ENCODE measurements around the gene RITA1. TPM values are rescaled to one million over a fixed set of nuclear protein-coding genes. Genes with fewer than 3 reads are reported as not detected.

Gene RITA1
- total and polyA plus RNA-seq, 2 donors (not counting 3 experiments of a cell fraction or from before 2014, with no cell fraction given): 20.7 to 21.3 TPM

- BruUV-seq (replicated peaks): no TSS peak
- no peaks in the 10 kb centered on the region for H4K20me1 ChIP-seq (replicated peaks; ENCODE audit: control insufficient read depth, extremely low read depth, insufficient read depth, low read length)
- dilution Hi-C loops (cut with MboI; ENCODE audit: extremely low pct_ligation_motif_present, low sequenced_read_pairs) (no loop called here), intact Hi-C loops (cut with micrococcal nuclease) (no loop called here)
- TF ChIP-seq FOS (IDR thresholded peaks at IDR 0.05; ENCODE audit: borderline replicate concordance, insufficient read depth, low read length) (no peak), POLR2AphosphoS5 (IDR thresholded peaks at IDR 0.05; ENCODE audit: insufficient read depth, low read depth, low read length) (no peak), EZH2 (IDR thresholded peaks at IDR 0.05; ENCODE audit: borderline replicate concordance, low read depth, low read length, severe bottlenecking) (no peak), MYC (IDR thresholded peaks at IDR 0.05; ENCODE audit: low read depth, low read length) (no peak), POLR2A (IDR thresholded peaks at IDR 0.05; ENCODE audit: low read depth, low read length) (no peak), CTCF (IDR thresholded peaks at IDR 0.05; ENCODE audit: extremely low read depth in 1 of 2, insufficient read depth in 1 of 2, low read depth in 1 of 2, low read length in 2 of 2) (no peak), JUN (IDR thresholded peaks at IDR 0.05; ENCODE audit: borderline replicate concordance, insufficient read depth, insufficient read length, low read depth) (no peak), MAX (IDR thresholded peaks at IDR 0.05; ENCODE audit: insufficient read depth, insufficient read length) (no peak), GATA2 (IDR thresholded peaks at IDR 0.05; ENCODE audit: insufficient read depth, insufficient read length, low read depth, low read length) (no peak)
- POLR2A ChIA-PET: no interaction called here
- DNase-seq (ENCODE audit: low read depth, low spot score) (no peak), FAIRE-seq (no peak)
- H3K9me1 ChIP-seq (replicated peaks; ENCODE audit: control insufficient read depth, extremely low read depth, insufficient read depth, low read length): no peaks in the 10 kb centered on the region
- peaks cover 0 to 2% of the 10 kb centered on the region in 2 experiments for H3K27me3 ChIP-seq (ENCODE audit: control insufficient read depth in 2 of 2, insufficient read depth in 2 of 2, low read length in 2 of 2)
- H3K9ac ChIP-seq (replicated peaks; ENCODE audit: extremely low read depth, insufficient read depth, low read length): no peak overlapping the region
- no peaks in the 10 kb centered on the region for H3K79me2 ChIP-seq (ENCODE audit: control insufficient read depth, insufficient read depth, low read length)
- no peaks in the 10 kb centered on the region for H3K9me3 ChIP-seq (replicated peaks; ENCODE audit: control insufficient read depth, insufficient read depth, low read length)
- H3K4me1 ChIP-seq (ENCODE audit: control insufficient read depth, extremely low read depth, insufficient read depth, low read length): no peaks in the 10 kb centered on the region
- H3K4me3 ChIP-seq (replicated peaks in 1 of 3; ENCODE audit: insufficient read depth in 1 of 3, low read depth in 1 of 3, low read length in 3 of 3): no peak overlapping the region
- no peaks in the 10 kb centered on the region for H3K36me3 ChIP-seq (ENCODE audit: control insufficient read depth in 2 of 2, extremely low read depth in 1 of 2, insufficient read depth in 2 of 2, low read length in 2 of 2)
- no peak overlapping the region for H3K27ac ChIP-seq (ENCODE audit: insufficient read depth, low read depth, low read length)
- CTCF ChIA-PET: no interaction called here
- no peak overlapping the region for H2AFZ ChIP-seq (ENCODE audit: low read depth, low read length)
- H3K4me2 ChIP-seq (ENCODE audit: insufficient read depth, low read length): no peak overlapping the region
These were observed 42.6 kb upstream of the RITA1 start for GRCh38 chr12:113142886-113143332.
